ENCODE measurements around the gene MELTF.

GRCh38 chr3:197025736-197026480 is 3.7 kb downstream of the MELTF start:
- TF ChIP-seq, protein P1, sequence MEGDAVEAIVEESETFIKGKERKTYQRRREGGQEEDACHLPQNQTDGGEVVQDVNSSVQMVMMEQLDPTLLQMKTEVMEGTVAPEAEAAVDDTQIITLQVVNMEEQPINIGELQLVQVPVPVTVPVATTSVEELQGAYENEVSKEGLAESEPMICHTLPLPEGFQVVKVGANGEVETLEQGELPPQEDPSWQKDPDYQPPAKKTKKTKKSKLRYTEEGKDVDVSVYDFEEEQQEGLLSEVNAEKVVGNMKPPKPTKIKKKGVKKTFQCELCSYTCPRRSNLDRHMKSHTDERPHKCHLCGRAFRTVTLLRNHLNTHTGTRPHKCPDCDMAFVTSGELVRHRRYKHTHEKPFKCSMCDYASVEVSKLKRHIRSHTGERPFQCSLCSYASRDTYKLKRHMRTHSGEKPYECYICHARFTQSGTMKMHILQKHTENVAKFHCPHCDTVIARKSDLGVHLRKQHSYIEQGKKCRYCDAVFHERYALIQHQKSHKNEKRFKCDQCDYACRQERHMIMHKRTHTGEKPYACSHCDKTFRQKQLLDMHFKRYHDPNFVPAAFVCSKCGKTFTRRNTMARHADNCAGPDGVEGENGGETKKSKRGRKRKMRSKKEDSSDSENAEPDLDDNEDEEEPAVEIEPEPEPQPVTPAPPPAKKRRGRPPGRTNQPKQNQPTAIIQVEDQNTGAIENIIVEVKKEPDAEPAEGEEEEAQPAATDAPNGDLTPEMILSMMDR (IDR thresholded peaks at IDR 0.05), result no peak
- no peak for TF ChIP-seq POLR2A (IDR thresholded peaks at IDR 0.05)
